SK-N-SH treated with all-trans-retinoic acid at 6 μM for 48 hours (cell line): ENCODE data around the gene CCDC158.

Source experiments
- ATAC-seq: fragments of 200-7000 bp; cut with Tn5 transposase; 3 replicates; pipeline ENCODE4 v1.9.1; 2020; ENCODE audit warnings: mild to moderate bottlenecking, moderate library complexity
- ARNTL ChIP-seq: fragments of 450-650 bp; formaldehyde crosslinking; IDR thresholded peaks from 2 replicates; pipeline ENCODE4 v1.5.0; 2020; ENCODE audit warnings: low read depth, mild to moderate bottlenecking, moderate library complexity, borderline replicate concordance
- BACH2 ChIP-seq: fragments of 250-450 bp; sonication (Bioruptor Pico); IDR thresholded peaks from 2 replicates; pipeline ENCODE4 v1.9.0; 2021; ENCODE audit warnings: mild to moderate bottlenecking, borderline replicate concordance
- CSDC2 ChIP-seq: fragments of 250-450 bp; sonication (Bioruptor Pico); IDR thresholded peaks from 2 replicates; pipeline ENCODE4 v1.5.0; 2020; ENCODE audit warnings: mild to moderate bottlenecking, moderate library complexity
- ESRRG ChIP-seq: fragments of 250-450 bp; sonication (Bioruptor Pico); IDR thresholded peaks from 2 replicates; pipeline ENCODE4 v1.6.1; 2021; ENCODE audit warnings: mild to moderate bottlenecking
- GLIS3 ChIP-seq: fragments of 250-450 bp; sonication (Bioruptor Pico); IDR thresholded peaks from 2 replicates; pipeline ENCODE4 v1.5.0; 2020; ENCODE audit warnings: mild to moderate bottlenecking, moderate library complexity
- ISL1 ChIP-seq: fragments of 250-450 bp; sonication (Bioruptor Pico); IDR thresholded peaks from 2 replicates; pipeline ENCODE4 v2.1.2; 2022; ENCODE audit warnings: mild to moderate bottlenecking, moderate library complexity
- PPARA ChIP-seq: fragments of 250-450 bp; sonication (Bioruptor Pico); IDR thresholded peaks from 2 replicates; pipeline ENCODE4 v1.5.0; 2020; ENCODE audit warnings: mild to moderate bottlenecking, borderline replicate concordance
- RARB ChIP-seq: fragments of 250-450 bp; sonication (Bioruptor Pico); IDR thresholded peaks from 2 replicates; pipeline ENCODE4 v1.8.0; 2021; ENCODE audit warnings: mild to moderate bottlenecking, moderate library complexity
- SNAI2 ChIP-seq: fragments of 250-450 bp; sonication (Bioruptor Pico); IDR thresholded peaks from 2 replicates; pipeline ENCODE4 v1.5.0; 2020; ENCODE audit warnings: mild to moderate bottlenecking, moderate library complexity
- TOX ChIP-seq: fragments of 250-450 bp; sonication (Bioruptor Pico); IDR thresholded peaks from 2 replicates; pipeline ENCODE4 v1.8.0; 2021; ENCODE audit warnings: mild to moderate bottlenecking, moderate library complexity, borderline replicate concordance
- ZFP3 ChIP-seq: fragments of 250-450 bp; sonication (Bioruptor Pico); IDR thresholded peaks from 2 replicates; pipeline ENCODE4 v1.5.0; 2020; ENCODE audit warnings: mild to moderate bottlenecking, moderate library complexity
- ZFP30 ChIP-seq: fragments of 450-650 bp; formaldehyde crosslinking; IDR thresholded peaks from 2 replicates; pipeline ENCODE4 v1.5.0; 2022; ENCODE audit warnings: mild to moderate bottlenecking, moderate library complexity
- ZNF565 ChIP-seq: fragments of 450-650 bp; formaldehyde crosslinking; conservative IDR thresholded peaks from 2 replicates; pipeline ENCODE4 v1.5.0; 2020; ENCODE audit warnings: low read depth, mild to moderate bottlenecking, moderate library complexity
- ZNF70 ChIP-seq: fragments of 450-650 bp; formaldehyde crosslinking; IDR thresholded peaks from 2 replicates; pipeline ENCODE4 v1.5.0; 2020; ENCODE audit warnings: mild to moderate bottlenecking, moderate library complexity
- ZNF8 ChIP-seq: fragments of 450-650 bp; formaldehyde crosslinking; IDR thresholded peaks from 2 replicates; pipeline ENCODE4 v1.5.0; 2020; ENCODE audit warnings: mild to moderate bottlenecking, moderate library complexity
- TF ChIP-seq, protein P1 (sequence below): fragments of 250-450 bp; sonication (Bioruptor Pico); IDR thresholded peaks from 2 replicates; pipeline ENCODE4 v1.5.1; 2021; ENCODE audit warnings: mild to moderate bottlenecking, moderate library complexity
- TF ChIP-seq, protein P2 (sequence below): fragments of 250-450 bp; sonication (Bioruptor Pico); IDR thresholded peaks from 2 replicates; pipeline ENCODE4 v1.8.0; 2020; ENCODE audit warnings: mild to moderate bottlenecking, moderate library complexity, borderline replicate concordance
- TF ChIP-seq, protein P3 (sequence below): fragments of 250-450 bp; sonication (Bioruptor Pico); IDR thresholded peaks from 2 replicates; pipeline ENCODE4 v1.8.0; 2021; ENCODE audit warnings: low read depth, mild to moderate bottlenecking, moderate library complexity, borderline replicate concordance
- TF ChIP-seq, protein P4 (sequence below): fragments of 250-450 bp; sonication (Bioruptor Pico); IDR thresholded peaks from 2 replicates; pipeline ENCODE4 v1.5.0; 2020; ENCODE audit warnings: mild to moderate bottlenecking, moderate library complexity
- TF ChIP-seq, protein P5 (sequence below): fragments of 250-450 bp; sonication (Bioruptor Pico); IDR thresholded peaks from 2 replicates; pipeline ENCODE4 v1.5.1; 2020; ENCODE audit warnings: low read depth, mild to moderate bottlenecking, moderate library complexity

Gene CCDC158

DNA sequence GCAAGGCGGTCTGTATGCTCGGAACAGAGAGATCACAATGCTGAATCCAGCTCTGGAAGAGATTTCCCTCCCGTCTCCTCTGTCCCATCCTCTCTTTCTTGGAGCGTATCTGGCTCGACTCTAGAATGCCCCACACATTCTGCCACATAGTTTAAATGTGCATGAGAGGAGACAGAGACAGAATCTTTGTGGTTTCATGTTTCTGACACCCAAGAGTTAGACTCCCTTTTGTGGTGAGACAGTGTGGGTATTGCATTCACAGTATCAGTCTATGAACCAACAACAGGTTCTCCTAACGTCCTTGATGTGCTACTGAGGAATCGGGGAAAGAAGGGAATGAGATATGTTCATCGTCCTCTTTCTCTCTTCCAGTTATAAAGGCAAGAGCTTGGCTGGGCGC, 144.1 kb downstream of the CCDC158 start:
- no peak for ATAC-seq
- TF ChIP-seq, protein P1, sequence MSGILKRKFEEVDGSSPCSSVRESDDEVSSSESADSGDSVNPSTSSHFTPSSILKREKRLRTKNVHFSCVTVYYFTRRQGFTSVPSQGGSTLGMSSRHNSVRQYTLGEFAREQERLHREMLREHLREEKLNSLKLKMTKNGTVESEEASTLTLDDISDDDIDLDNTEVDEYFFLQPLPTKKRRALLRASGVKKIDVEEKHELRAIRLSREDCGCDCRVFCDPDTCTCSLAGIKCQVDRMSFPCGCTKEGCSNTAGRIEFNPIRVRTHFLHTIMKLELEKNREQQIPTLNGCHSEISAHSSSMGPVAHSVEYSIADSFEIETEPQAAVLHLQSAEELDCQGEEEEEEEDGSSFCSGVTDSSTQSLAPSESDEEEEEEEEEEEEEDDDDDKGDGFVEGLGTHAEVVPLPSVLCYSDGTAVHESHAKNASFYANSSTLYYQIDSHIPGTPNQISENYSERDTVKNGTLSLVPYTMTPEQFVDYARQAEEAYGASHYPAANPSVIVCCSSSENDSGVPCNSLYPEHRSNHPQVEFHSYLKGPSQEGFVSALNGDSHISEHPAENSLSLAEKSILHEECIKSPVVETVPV = no peak
- no peak for TF ChIP-seq CSDC2 (CRISPR knock-in tag)
- TF ChIP-seq ZNF8 (CRISPR knock-in tag) = no peak
- TF ChIP-seq RARB (CRISPR knock-in tag) = no peak
- TF ChIP-seq ZNF565 (CRISPR knock-in tag) = no peak
- TF ChIP-seq ZFP3 (CRISPR knock-in tag) = no peak

DNA sequence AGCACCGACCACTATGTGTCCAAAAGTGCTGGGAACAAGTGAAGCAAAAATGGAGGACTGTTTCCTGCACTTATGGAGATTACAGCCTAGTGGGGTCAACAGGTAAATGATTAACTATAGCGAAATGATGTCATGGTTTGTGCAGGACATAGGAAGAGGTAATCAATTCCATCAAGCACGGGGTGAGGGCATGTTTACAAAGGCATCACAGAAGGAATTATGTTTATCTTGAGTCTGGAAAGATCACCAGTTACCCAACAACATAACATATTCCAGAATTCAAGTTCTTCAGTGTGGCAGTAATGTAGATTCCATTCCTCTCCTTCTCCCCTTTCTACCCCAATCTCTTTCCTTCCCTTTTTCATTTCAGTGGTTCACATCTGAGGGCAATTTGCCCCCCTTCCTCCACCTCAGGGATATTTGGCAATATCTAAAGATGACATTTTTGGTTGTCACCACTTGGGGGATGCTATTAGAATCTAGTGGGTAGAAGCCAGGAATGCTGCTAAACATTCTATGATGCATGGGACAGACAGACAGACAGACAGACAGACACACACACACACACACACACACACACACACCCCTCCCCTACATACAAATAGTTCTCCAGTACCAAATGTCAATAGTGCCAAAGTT, 145.3 kb downstream of the CCDC158 start:
- no peak for ATAC-seq

More for the DNA sequence above, 145.3 kb downstream of the CCDC158 start:
- TF ChIP-seq ESRRG = no peak
- TF ChIP-seq, protein P1 = no peak
- no peak for TF ChIP-seq BACH2 (CRISPR knock-in tag)
- no peak for TF ChIP-seq ISL1
- no peak for TF ChIP-seq GLIS3 (CRISPR knock-in tag)
- TF ChIP-seq, protein P2, sequence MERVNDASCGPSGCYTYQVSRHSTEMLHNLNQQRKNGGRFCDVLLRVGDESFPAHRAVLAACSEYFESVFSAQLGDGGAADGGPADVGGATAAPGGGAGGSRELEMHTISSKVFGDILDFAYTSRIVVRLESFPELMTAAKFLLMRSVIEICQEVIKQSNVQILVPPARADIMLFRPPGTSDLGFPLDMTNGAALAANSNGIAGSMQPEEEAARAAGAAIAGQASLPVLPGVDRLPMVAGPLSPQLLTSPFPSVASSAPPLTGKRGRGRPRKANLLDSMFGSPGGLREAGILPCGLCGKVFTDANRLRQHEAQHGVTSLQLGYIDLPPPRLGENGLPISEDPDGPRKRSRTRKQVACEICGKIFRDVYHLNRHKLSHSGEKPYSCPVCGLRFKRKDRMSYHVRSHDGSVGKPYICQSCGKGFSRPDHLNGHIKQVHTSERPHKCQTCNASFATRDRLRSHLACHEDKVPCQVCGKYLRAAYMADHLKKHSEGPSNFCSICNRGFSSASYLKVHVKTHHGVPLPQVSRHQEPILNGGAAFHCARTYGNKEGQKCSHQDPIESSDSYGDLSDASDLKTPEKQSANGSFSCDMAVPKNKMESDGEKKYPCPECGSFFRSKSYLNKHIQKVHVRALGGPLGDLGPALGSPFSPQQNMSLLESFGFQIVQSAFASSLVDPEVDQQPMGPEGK (CRISPR knock-in tag) = no peak
- TF ChIP-seq, protein P3, sequence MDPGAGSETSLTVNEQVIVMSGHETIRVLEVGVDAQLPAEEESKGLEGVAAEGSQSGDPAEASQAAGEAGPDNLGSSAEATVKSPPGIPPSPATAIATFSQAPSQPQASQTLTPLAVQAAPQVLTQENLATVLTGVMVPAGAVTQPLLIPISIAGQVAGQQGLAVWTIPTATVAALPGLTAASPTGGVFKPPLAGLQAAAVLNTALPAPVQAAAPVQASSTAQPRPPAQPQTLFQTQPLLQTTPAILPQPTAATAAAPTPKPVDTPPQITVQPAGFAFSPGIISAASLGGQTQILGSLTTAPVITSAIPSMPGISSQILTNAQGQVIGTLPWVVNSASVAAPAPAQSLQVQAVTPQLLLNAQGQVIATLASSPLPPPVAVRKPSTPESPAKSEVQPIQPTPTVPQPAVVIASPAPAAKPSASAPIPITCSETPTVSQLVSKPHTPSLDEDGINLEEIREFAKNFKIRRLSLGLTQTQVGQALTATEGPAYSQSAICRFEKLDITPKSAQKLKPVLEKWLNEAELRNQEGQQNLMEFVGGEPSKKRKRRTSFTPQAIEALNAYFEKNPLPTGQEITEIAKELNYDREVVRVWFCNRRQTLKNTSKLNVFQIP (CRISPR knock-in tag) = no peak
- TF ChIP-seq ARNTL (CRISPR knock-in tag) = no peak
- TF ChIP-seq TOX (CRISPR knock-in tag) = no peak
- TF ChIP-seq ZNF565 (CRISPR knock-in tag) = no peak
- no peak for TF ChIP-seq ZNF8 (CRISPR knock-in tag)
- TF ChIP-seq, protein P4, sequence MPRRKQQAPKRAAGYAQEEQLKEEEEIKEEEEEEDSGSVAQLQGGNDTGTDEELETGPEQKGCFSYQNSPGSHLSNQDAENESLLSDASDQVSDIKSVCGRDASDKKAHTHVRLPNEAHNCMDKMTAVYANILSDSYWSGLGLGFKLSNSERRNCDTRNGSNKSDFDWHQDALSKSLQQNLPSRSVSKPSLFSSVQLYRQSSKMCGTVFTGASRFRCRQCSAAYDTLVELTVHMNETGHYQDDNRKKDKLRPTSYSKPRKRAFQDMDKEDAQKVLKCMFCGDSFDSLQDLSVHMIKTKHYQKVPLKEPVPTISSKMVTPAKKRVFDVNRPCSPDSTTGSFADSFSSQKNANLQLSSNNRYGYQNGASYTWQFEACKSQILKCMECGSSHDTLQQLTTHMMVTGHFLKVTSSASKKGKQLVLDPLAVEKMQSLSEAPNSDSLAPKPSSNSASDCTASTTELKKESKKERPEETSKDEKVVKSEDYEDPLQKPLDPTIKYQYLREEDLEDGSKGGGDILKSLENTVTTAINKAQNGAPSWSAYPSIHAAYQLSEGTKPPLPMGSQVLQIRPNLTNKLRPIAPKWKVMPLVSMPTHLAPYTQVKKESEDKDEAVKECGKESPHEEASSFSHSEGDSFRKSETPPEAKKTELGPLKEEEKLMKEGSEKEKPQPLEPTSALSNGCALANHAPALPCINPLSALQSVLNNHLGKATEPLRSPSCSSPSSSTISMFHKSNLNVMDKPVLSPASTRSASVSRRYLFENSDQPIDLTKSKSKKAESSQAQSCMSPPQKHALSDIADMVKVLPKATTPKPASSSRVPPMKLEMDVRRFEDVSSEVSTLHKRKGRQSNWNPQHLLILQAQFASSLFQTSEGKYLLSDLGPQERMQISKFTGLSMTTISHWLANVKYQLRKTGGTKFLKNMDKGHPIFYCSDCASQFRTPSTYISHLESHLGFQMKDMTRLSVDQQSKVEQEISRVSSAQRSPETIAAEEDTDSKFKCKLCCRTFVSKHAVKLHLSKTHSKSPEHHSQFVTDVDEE (CRISPR knock-in tag) = no peak
- TF ChIP-seq RARB (CRISPR knock-in tag) = no peak
- TF ChIP-seq PPARA = no peak
- no peak for TF ChIP-seq ZNF70
- TF ChIP-seq SNAI2 (CRISPR knock-in tag) = no peak
- TF ChIP-seq ZFP3 (CRISPR knock-in tag) = no peak
- TF ChIP-seq ZFP30 = no peak
- TF ChIP-seq, protein P5, sequence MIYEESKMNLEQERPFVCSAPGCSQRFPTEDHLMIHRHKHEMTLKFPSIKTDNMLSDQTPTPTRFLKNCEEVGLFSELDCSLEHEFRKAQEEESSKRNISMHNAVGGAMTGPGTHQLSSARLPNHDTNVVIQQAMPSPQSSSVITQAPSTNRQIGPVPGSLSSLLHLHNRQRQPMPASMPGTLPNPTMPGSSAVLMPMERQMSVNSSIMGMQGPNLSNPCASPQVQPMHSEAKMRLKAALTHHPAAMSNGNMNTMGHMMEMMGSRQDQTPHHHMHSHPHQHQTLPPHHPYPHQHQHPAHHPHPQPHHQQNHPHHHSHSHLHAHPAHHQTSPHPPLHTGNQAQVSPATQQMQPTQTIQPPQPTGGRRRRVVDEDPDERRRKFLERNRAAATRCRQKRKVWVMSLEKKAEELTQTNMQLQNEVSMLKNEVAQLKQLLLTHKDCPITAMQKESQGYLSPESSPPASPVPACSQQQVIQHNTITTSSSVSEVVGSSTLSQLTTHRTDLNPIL (CRISPR knock-in tag) = no peak
